Dermis blood vessel endothelial cell (primary cell): Measurements from ENCODE around the gene TSPAN16. TPM values are rescaled to one million over a fixed set of nuclear protein-coding genes. Genes with fewer than 3 reads are reported as not detected.

Experiments used
- DNase-seq: peaks from one replicate; pipeline ENCODE4 v3.0.0; 2010
- total RNA-seq: library from RNA; depleted of rRNA; stranded (reverse); fragments of >200 nt; gene quantifications from 2 replicates; pipeline ENCODE4 v1.2.3, GENCODE V29; 2014

The TSPAN16 gene
- not detected in 2 replicates for total RNA-seq

- no peak for DNase-seq
Observed at GRCh38 chr19:11295665-11296245, at the start of gene TSPAN16. TSS of gene TSPAN16 (plus strand) at chr19:11296160. CDS start at chr19:11296298, 138 bp downstream.

GRCh38 chr19:11246941-11247340, 49.0 kb upstream of the TSPAN16 start:
- no peak for DNase-seq

GRCh38 chr19:11247391-11247790, 48.6 kb upstream of the TSPAN16 start:
- peak; percentile 69 for DNase-seq

GRCh38 chr19:11247934-11248333, 48.0 kb upstream of the TSPAN16 start:
- DNase-seq, result no peak

- no peak for DNase-seq
Observed at GRCh38 chr19:11248852-11249251, 47.1 kb upstream of the TSPAN16 start.

- DNase-seq, result no peak
Observed at GRCh38 chr19:11251217-11251616, 44.7 kb upstream of the TSPAN16 start.

GRCh38 chr19:11251650-11252314, 44.2 kb upstream of the TSPAN16 start:
- peak; percentile 57 for DNase-seq

- peak; percentile 54 for DNase-seq
Observed at GRCh38 chr19:11252665-11253355, 43.1 kb upstream of the TSPAN16 start.

- no peak for DNase-seq
Observed at GRCh38 chr19:11254666-11255065, 41.3 kb upstream of the TSPAN16 start.

GRCh38 chr19:11256189-11256588, 39.8 kb upstream of the TSPAN16 start:
- DNase-seq, result peak; percentile 50

- DNase-seq, result no peak
Observed at GRCh38 chr19:11257846-11258380, 38.0 kb upstream of the TSPAN16 start.

- DNase-seq, result no peak
Observed at GRCh38 chr19:11260996-11261395, 35.0 kb upstream of the TSPAN16 start.

- DNase-seq, result no peak
Observed at GRCh38 chr19:11261431-11261970, 34.5 kb upstream of the TSPAN16 start.

GRCh38 chr19:11261971-11262839, 33.8 kb upstream of the TSPAN16 start, which contains the start of gene DOCK6:
TSS of gene DOCK6 (minus strand) at chr19:11262524. CDS start at chr19:11262440, 84 bp downstream.
- peak; percentile 49 for DNase-seq

GRCh38 chr19:11263726-11264125, 32.2 kb upstream of the TSPAN16 start:
- DNase-seq, result no peak

- peak; percentile 92 for DNase-seq
Observed at GRCh38 chr19:11264452-11265176, 31.3 kb upstream of the TSPAN16 start.

- no peak for DNase-seq
Observed at GRCh38 chr19:11265177-11265784, 30.7 kb upstream of the TSPAN16 start.

GRCh38 chr19:11265785-11266236, 30.1 kb upstream of the TSPAN16 start:
- DNase-seq, result peak; percentile 51

- no peak for DNase-seq
Observed at GRCh38 chr19:11267316-11268085, 28.5 kb upstream of the TSPAN16 start.

- peak; percentile 100 for DNase-seq
Observed at GRCh38 chr19:11268783-11269267, 27.1 kb upstream of the TSPAN16 start.
